GM20431 (cell line): ENCODE data around the gene ADD3.

ENCODE experiments used
- in situ Hi-C: fragments of 300-500 bp; cut with MseI, MboI; formaldehyde crosslinking; loops from one replicate; pipeline ENCODE4 v1.15.0; 2020; ENCODE audit warnings: low sequenced_read_pairs; ENCODE audit not compliant: unreplicated experiment

Gene ADD3

GRCh38 chr10:110138197-110138812 lies 130.5 kb downstream of the ADD3 start:
- in situ Hi-C loops = no loop called here

- in situ Hi-C loops = loop anchor here (10.0 kb wide), 1 partner anchor 134 kb away; no protein-coding TSS in a partner anchor
These were observed 133.4 kb downstream of the ADD3 start for GRCh38 chr10:110141185-110141584.

GRCh38 chr10:110141871-110142635 lies 134.3 kb downstream of the ADD3 start:
- in situ Hi-C loops = loop anchor here (10.0 kb wide), 1 partner anchor 133 kb away; no protein-coding TSS in a partner anchor

GRCh38 chr10:110142965-110143364 lies 135.2 kb downstream of the ADD3 start:
- in situ Hi-C loops = loop anchor here (10.0 kb wide), 1 partner anchor 132 kb away; no protein-coding TSS in a partner anchor

- in situ Hi-C loops = loop anchor here (10.0 kb wide), 1 partner anchor 130 kb away; no protein-coding TSS in a partner anchor
These were observed 136.7 kb downstream of the ADD3 start for GRCh38 chr10:110144507-110144906.

GRCh38 chr10:110147961-110148360 lies 140.2 kb downstream of the ADD3 start:
- in situ Hi-C loops = loop anchor here (10.0 kb wide), 1 partner anchor 127 kb away; no protein-coding TSS in a partner anchor

GRCh38 chr10:110149259-110149658 lies 141.5 kb downstream of the ADD3 start:
- in situ Hi-C loops = loop anchor here (10.0 kb wide), 1 partner anchor 126 kb away; no protein-coding TSS in a partner anchor

- in situ Hi-C loops = no loop called here
These were observed 142.3 kb downstream of the ADD3 start for GRCh38 chr10:110150046-110150445.

- in situ Hi-C loops = no loop called here
These were observed 143.2 kb downstream of the ADD3 start for GRCh38 chr10:110150981-110151380.

- in situ Hi-C loops = no loop called here
These were observed 143.7 kb downstream of the ADD3 start for GRCh38 chr10:110151467-110151866.

- in situ Hi-C loops = no loop called here
These were observed 144.2 kb downstream of the ADD3 start for GRCh38 chr10:110151971-110152370.

- in situ Hi-C loops = no loop called here
These were observed 145.6 kb downstream of the ADD3 start for GRCh38 chr10:110153396-110153795.

- in situ Hi-C loops = no loop called here
These were observed 148.3 kb downstream of the ADD3 start for GRCh38 chr10:110156046-110156445.

GRCh38 chr10:110158051-110159005 lies 150.5 kb downstream of the ADD3 start:
- in situ Hi-C loops = no loop called here

GRCh38 chr10:110160081-110160480 lies 152.3 kb downstream of the ADD3 start:
- in situ Hi-C loops = no loop called here

GRCh38 chr10:110160522-110160921 lies 152.7 kb downstream of the ADD3 start:
- in situ Hi-C loops = no loop called here

- in situ Hi-C loops = no loop called here
These were observed 155.0 kb downstream of the ADD3 start for GRCh38 chr10:110162741-110163145.

- in situ Hi-C loops = no loop called here
These were observed 155.5 kb downstream of the ADD3 start for GRCh38 chr10:110163192-110163773.

GRCh38 chr10:110163841-110164240 lies 156.1 kb downstream of the ADD3 start:
- in situ Hi-C loops = no loop called here

- in situ Hi-C loops = no loop called here
These were observed 157.5 kb downstream of the ADD3 start for GRCh38 chr10:110165239-110165638.
